NCI-H2029 (cell line): ENCODE results near the gene AVPR1B.
"Not testable (repeated sequence)": the region's sequence is repeated elsewhere in the genome, so short reads cannot be mapped to it uniquely, and the experiment has no call there.

Experiments
- DNase-seq: peaks from one replicate; lab custom pipeline; 2025; lab: John Stamatoyannopoulos, UW

Gene AVPR1B

DNA sequence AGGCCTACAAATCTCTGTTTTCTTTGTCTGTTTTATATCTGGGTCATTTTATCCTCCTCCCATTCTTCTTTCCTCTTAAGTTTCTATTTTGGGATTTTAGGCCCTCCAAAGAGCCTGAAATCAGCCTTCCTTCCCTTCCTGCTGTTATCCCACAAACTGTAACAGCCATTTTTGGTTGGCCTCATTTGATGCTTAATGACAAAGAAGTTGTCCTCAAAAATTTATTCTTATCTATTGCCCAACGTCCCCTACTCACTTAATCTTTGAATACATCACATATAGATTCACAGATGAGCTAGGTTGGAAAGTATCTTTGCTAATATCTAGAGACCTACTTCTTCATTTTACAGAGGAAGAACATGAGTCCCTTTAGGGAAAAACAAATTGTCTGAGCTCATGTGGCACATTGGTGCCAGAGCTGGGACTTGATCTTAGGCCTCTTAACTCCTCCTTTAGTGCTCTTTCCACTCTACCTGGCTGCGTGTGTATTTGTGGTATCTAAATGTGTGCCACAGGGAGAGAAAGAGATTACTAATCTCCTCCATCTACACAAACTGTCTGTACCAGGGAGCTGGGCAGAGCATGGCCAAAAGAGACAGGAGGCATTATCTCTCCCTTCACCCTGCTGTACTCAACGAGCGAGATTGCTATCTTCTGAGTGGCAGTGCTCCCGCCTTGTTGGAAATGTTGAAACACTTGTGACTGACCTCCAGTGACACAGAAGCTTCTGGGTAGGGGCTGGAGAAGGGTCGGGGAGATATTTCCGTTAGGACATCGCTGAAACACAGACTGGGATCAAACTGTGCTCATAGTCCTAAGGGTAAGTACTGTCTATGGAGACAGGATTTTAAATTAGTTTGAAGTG, 34.1 kb downstream of the AVPR1B start:
- DNase-seq, result no peak

DNA sequence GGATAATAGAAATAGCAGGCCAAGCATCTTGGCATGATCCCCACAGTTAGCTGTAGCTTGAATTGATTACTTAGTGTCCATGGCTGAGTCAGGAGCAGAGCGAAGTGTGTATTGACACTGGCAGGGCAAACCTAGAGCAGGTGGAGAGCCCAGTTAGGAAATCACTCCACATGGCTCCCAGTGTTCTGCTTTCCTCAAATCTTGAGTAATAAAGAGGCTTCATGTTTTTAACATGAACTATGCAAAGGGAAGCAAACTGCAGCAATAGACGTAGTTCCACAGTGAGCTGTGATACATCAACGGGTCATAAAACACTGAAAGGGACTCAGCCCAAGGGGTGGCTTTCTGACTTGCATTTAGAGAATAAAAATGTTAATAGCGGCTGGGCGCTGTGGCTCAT, 35.3 kb downstream of the AVPR1B start:
- DNase-seq, result peak; percentile 18

DNA sequence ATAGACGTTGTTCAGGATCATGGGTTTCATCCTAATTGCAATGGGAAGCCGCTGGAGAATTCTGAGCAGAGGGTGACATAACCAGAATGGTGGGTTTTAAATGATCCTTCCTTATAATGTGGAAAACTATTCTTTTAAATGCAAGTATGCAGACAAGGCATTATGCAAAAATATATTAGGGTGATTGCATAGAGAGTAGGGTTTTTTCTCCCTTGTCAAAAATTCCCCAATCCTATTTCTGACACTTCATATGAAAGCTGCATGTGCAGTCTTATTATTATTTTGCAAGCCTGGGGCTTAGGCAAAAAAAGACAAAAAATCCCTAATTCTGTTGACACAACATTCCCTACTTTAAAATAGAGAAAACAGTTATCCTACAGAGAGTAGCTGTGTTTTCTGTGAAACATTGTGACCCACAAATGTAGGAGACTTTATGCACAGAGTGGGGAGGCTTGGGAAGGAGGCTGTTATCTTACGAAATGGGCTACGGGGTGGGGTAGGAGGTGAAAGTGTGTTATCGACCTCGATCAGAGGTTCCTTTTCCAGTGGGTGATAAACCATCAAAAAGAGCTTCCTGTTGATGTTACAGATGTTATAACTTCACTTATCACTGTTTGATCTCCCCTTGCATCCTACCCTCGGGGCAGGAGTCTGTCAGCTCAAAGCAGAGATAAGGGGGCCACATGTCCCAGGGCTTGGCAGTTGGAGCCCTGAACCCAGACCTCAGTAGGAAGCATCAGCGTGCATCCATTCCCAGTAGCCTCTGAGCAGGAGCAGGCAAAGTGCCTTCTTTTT, 37.0 kb downstream of the AVPR1B start:
- DNase-seq, result no peak

DNA sequence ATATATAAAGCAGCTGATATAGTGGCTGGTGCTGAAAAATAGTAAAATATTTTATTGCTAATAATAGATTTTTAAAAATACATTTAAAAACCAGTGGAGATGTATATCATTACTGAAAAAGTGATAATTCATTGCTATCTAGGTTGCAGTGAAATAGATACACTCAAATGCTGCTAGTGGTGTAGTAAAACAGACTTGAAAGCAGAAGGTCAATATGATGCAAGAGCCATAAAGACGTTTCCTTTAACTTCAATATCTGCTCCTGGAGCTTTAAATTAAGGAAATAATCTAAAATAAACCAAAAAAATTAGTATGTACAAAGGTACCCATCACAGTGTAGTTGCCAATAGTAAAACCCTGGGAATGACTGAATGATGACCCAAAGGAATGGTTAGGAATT, 38.1 kb downstream of the AVPR1B start:
- no peak for DNase-seq

GRCh38 chr1:206075786-206076755, 41.1 kb downstream of the AVPR1B start:
- no peak for DNase-seq

DNA sequence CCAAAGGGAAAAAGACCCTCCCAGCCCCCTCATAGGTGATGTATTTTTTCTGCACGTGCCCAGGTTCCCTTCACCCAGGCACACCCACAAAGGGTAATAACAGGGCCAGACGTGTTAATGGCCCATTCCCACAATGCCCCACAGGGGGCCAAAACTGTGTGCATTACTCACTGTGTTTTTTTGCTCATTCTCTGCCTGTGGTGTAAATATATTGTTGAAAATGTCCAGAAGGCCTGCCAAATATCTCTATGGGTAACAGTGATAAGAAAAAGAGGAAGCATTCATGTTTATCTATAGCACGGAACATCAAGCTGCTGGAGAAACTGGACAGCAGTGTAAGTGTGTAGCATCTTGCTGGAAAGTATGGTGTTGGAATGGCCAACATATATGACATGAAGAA, 42.3 kb downstream of the AVPR1B start:
- no peak for DNase-seq

DNA sequence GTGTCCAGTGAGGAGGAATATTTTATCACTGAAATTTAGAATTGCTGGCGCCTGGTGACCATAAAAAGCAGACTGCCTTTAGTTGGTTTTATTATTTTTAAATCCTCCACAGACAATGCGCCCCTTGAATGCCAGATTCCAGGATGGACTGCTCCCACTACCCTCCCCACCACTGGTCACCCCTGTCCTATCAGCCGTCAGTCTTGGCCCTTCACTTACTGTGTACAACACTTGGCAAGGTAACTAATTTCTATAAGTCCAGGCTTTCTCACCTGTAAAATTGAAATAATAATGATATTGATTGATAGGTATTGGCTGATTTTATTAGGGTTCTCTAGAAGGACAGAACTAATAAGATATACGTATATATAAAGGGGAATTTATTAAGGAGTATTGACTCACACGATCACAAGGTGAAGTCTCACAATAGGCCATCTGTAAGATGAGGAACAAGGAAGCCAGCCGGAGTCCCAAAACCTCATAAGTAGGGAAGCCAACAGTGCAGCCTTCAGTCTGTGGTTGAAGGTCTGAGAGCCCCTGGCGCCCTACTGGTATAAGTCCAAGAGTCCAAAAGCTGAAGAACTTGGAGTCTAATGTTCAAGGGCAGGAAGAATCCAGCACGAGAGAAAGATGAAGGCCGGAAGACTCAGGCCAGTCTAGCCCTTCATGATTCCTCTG, 46.4 kb downstream of the AVPR1B start:
- no peak for DNase-seq

- DNase-seq, result no peak
Measured at GRCh38 chr1:206068314-206068713, 48.9 kb downstream of the AVPR1B start.

DNA sequence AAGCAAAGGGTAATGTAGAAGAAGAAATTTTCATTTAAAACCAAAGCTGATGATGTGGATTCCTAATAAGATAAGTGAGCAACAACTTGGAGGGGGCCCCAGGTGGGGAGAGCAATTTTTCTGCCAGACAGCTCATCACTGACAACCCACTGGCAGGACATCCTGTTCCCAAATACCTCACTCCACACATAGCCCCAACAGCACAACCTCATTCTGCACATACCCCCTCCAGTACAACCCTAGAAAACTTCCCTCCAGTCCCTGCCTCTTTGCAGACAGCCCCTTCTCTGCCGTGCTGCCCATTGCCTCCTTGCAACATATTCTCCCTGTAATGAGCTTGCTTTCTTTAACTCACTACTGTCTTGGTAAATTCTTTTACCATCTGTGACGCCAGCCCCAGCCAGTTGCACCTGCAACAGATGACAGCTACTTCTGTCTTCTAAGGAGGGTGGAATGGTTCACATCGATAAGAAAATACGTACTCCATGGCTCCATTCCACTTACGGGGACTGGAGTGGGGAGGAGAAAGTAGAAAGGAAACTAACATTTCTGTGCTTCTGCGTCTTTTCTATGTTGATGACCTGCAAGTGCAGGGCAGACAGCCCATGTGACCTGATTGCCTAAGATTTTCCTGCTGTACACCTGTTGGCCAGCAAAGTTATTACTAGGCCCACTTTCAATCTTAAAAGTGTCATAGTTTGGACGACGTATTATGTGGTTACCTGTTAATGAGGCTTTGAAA, 49.5 kb downstream of the AVPR1B start:
- no peak for DNase-seq

GRCh38 chr1:206066479-206067171, 50.6 kb downstream of the AVPR1B start:
- no peak for DNase-seq

- DNase-seq, result no peak
Measured at GRCh38 chr1:206065547-206066145, 51.5 kb downstream of the AVPR1B start.

- DNase-seq, result not testable (repeated sequence)
Measured at GRCh38 chr1:206064501-206064900, 52.7 kb downstream of the AVPR1B start.

DNA sequence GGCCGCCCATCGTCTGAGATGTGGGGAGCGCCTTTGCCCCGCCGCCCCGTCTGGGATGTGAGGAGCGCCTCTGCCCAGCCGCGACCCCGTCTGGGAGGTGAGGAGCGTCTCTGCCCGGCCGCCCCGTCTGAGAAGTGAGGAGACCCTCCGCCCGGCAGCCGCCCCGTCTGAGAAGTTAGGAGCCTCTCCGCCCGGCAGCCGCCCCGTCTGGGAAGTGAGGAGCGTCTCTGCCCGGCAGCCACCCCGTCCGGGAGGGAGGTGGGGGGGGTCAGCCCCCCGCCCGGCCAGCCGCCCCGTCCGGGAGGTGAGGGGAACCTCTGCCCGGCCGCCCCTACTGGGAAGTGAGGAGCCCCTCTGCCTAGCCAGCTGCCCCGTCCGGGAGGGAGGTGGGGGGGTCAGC, 53.2 kb downstream of the AVPR1B start:
- DNase-seq, result not testable (repeated sequence)

DNA sequence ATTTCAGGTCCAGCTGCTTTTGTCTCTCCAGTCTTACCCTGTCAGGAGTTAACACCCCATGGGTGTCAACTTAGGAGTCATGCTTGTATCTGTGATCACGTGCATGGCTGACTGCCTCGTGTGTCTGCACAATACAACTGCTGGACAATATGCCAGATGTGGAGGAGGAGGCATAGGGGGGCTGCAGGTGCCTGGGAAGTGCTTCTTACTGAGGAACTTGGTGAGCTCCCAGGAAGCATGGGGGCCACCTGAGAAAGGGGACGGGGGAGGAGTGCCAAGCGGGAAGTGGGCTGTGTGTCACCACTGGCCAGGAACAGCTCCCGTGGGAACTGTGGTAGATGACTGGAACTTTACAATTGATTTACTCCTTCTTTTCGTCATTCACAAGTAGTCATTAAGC, 54.7 kb downstream of the AVPR1B start:
- DNase-seq, result no peak

- DNase-seq, result no peak
Measured at GRCh38 chr1:206060844-206061243, 56.3 kb downstream of the AVPR1B start.
